ENCODE measurements around the gene C18orf54.

DNA sequence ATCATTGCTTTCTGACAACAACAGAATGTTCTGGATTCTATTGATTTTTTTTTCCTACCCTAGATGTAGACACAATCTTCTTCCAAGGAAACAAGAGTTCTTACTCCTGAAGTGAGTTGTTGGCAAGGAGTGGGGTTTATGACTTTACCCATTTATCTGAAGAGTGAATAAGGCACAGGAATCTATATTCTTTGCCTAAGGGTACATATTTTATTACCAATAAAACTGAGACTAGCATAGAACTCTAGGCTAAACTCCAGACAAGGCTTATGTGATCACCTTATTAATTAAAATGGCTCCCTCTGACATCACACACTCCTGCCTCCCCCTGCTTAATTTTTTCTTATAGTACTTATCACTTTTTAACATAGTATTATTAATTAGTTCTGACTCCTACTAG lies 47.6 kb downstream of the C18orf54 start:
- no peak for TF ChIP-seq EZH2 (IDR thresholded peaks at IDR 0.05; ENCODE audit: borderline replicate concordance, low read length)
- TF ChIP-seq, protein P1, sequence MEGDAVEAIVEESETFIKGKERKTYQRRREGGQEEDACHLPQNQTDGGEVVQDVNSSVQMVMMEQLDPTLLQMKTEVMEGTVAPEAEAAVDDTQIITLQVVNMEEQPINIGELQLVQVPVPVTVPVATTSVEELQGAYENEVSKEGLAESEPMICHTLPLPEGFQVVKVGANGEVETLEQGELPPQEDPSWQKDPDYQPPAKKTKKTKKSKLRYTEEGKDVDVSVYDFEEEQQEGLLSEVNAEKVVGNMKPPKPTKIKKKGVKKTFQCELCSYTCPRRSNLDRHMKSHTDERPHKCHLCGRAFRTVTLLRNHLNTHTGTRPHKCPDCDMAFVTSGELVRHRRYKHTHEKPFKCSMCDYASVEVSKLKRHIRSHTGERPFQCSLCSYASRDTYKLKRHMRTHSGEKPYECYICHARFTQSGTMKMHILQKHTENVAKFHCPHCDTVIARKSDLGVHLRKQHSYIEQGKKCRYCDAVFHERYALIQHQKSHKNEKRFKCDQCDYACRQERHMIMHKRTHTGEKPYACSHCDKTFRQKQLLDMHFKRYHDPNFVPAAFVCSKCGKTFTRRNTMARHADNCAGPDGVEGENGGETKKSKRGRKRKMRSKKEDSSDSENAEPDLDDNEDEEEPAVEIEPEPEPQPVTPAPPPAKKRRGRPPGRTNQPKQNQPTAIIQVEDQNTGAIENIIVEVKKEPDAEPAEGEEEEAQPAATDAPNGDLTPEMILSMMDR (IDR thresholded peaks at IDR 0.05; ENCODE audit: low read length), result no peak

Data from OCI-LY1 (cell line).